Trophoblast cell (in vitro differentiated cells and primary cell): Measurements from ENCODE around the gene SNX21.
"Not testable (repeated sequence)": the region's sequence is repeated elsewhere in the genome, so short reads cannot be mapped to it uniquely, and the experiment has no call there.

ENCODE experiments used
- DNase-seq, 2 donors: peaks; one replicate each; pipeline ENCODE4 v3.0.0-alpha.2; 2016
- H2AFZ ChIP-seq: 2 replicates; pipeline ENCODE4 v1.6.1; 2013; ENCODE audit warnings: low read length, moderate library complexity, mild to moderate bottlenecking; ENCODE audit not compliant: insufficient read depth, poor library complexity
- H2AK5ac ChIP-seq: 2 replicates; pipeline ENCODE4 v1.6.1; 2013; ENCODE audit warnings: mild to moderate bottlenecking, low read length
- H2BK120ac ChIP-seq: 2 replicates; pipeline ENCODE4 v1.6.1; 2013; ENCODE audit warnings: low read length, mild to moderate bottlenecking, moderate library complexity; ENCODE audit not compliant: insufficient read depth, poor library complexity
- H2BK12ac ChIP-seq: 2 replicates; pipeline ENCODE4 v1.6.1; 2013; ENCODE audit warnings: mild to moderate bottlenecking, low read length, moderate library complexity
- H2BK5ac ChIP-seq: 2 replicates; pipeline ENCODE4 v1.6.1; 2013; ENCODE audit warnings: low read length, low read depth, moderate library complexity, mild to moderate bottlenecking; ENCODE audit not compliant: poor library complexity
- H3K14ac ChIP-seq: 2 replicates; pipeline ENCODE4 v1.6.1; 2013; ENCODE audit warnings: mild to moderate bottlenecking, low read length
- H3K18ac ChIP-seq: 2 replicates; pipeline ENCODE4 v1.6.1; 2013; ENCODE audit warnings: mild to moderate bottlenecking, low read length
- H3K23ac ChIP-seq: 2 replicates; pipeline ENCODE4 v1.6.1; 2013; ENCODE audit warnings: low read length
- H3K27ac ChIP-seq: 2 replicates; pipeline ENCODE4 v1.5.1; 2013; ENCODE audit warnings: low read depth, mild to moderate bottlenecking, inconsistent platforms, low read length, moderate library complexity
- H3K27me3 ChIP-seq: 2 replicates; pipeline ENCODE4 v1.6.1; 2013; ENCODE audit warnings: inconsistent platforms, mild to moderate bottlenecking, low read length, moderate library complexity; ENCODE audit not compliant: insufficient read depth
- H3K36me3 ChIP-seq, 2 experiments: 1 replicate in 1 of 2; 2 replicates in 1 of 2; pipeline ENCODE4 v1.6.1; 2013; ENCODE audit warnings: low read length in 2 of 2, mild to moderate bottlenecking in 2 of 2, moderate library complexity in 1 of 2; ENCODE audit not compliant: insufficient read depth in 2 of 2, control insufficient read depth in 1 of 2
- H3K4ac ChIP-seq: 2 replicates; pipeline ENCODE4 v1.6.1; 2013; ENCODE audit warnings: low read depth, mild to moderate bottlenecking, low read length, moderate library complexity
- H3K4me1 ChIP-seq, 2 experiments: 1 replicate in 1 of 2; 2 replicates in 1 of 2; pipeline ENCODE4 v1.6.1; 2013; ENCODE audit warnings: low read length in 2 of 2, mild to moderate bottlenecking in 2 of 2, moderate library complexity in 1 of 2; ENCODE audit not compliant: insufficient read depth in 2 of 2, control insufficient read depth in 1 of 2
- H3K4me2 ChIP-seq: 2 replicates; pipeline ENCODE4 v1.6.1; 2013; ENCODE audit warnings: inconsistent platforms, mild to moderate bottlenecking, low read length, moderate library complexity
- H3K4me3 ChIP-seq: 2 replicates; pipeline ENCODE4 v1.5.1; 2013; ENCODE audit warnings: mild to moderate bottlenecking, low read depth, low read length, inconsistent platforms
- H3K79me1 ChIP-seq: one replicate; pipeline ENCODE4 v1.6.1; 2013; ENCODE audit warnings: low read length
- H3K79me2 ChIP-seq: 2 replicates; pipeline ENCODE4 v1.6.1; 2013; ENCODE audit warnings: low read length, mild to moderate bottlenecking; ENCODE audit not compliant: control insufficient read depth, insufficient read depth, poor library complexity
- H3K9ac ChIP-seq: 2 replicates; pipeline ENCODE4 v1.6.1; 2013; ENCODE audit warnings: mild to moderate bottlenecking, low read length
- H3K9me3 ChIP-seq: 2 replicates; pipeline ENCODE4 v1.6.1; 2013; ENCODE audit warnings: low read depth, mild to moderate bottlenecking, control low read depth, inconsistent platforms, low read length; ENCODE audit not compliant: insufficient read depth
- H4K12ac ChIP-seq: 2 replicates; pipeline ENCODE4 v1.6.1; 2013; ENCODE audit warnings: low read depth, mild to moderate bottlenecking, low read length, moderate library complexity
- H4K8ac ChIP-seq: 2 replicates; pipeline ENCODE4 v1.6.1; 2013; ENCODE audit warnings: low read depth, mild to moderate bottlenecking, low read length, moderate library complexity
- H4K91ac ChIP-seq: one replicate; pipeline ENCODE4 v1.6.1; 2013; ENCODE audit warnings: low read depth, mild to moderate bottlenecking, low read length, moderate library complexity
- WGBS: extraction: QIAGEN DNeasy Blood & Tissue Kit; methylation state at CpG from one replicate; pipeline ENCODE4 v1.1.7; 2013; ENCODE audit warnings: missing lambda C conversion rate; ENCODE audit not compliant: insufficient read length, insufficient coverage; ENCODE audit errors: extremely low coverage; 5-methylcytosine and 5-hydroxymethylcytosine counted together

The SNX21 gene

GRCh38 chr20:45797510-45797909 is 36.1 kb upstream of the SNX21 start:
- not testable (repeated sequence) for DNase-seq, H3K4me2 ChIP-seq, H4K12ac ChIP-seq, H2AFZ ChIP-seq, H2AK5ac ChIP-seq, H2BK120ac ChIP-seq, H3K18ac ChIP-seq, H3K9me3 ChIP-seq, H4K8ac ChIP-seq, H3K4me1 ChIP-seq, H3K79me1 ChIP-seq, H3K27me3 ChIP-seq, H3K79me2 ChIP-seq, H3K4ac ChIP-seq, H4K91ac ChIP-seq, H2BK5ac ChIP-seq, H3K23ac ChIP-seq, H3K14ac ChIP-seq, H3K9ac ChIP-seq, H3K27ac ChIP-seq, H3K4me3 ChIP-seq, H2BK12ac ChIP-seq
- H3K36me3 ChIP-seq: peaks cover 23 to 40% of the 10 kb centered on the region in 2 experiments
- WGBS: no CpG with 5 or more reads among the region's 1 CpG

DNA sequence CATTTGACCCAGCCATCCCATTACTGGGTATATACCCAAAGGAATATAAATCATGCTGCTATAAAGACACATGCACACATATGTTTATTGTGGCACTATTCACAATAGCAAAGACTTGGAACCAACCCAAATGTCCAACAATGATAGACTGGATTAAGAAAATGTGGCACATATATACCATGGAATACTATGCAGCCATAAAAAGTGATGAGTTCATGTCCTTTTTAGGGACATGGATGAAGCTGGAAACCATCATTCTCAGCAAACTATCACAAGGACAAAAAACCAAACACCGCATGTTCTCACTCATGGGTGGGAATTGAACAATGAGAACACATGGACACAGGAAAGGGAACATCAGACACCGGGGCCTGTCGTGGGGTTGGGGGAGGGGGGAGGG is 35.6 kb upstream of the SNX21 start:
- not testable (repeated sequence) for H4K8ac ChIP-seq, H3K9ac ChIP-seq
- no CpG with 5 or more reads among the region's 3 CpGs for WGBS

DNA sequence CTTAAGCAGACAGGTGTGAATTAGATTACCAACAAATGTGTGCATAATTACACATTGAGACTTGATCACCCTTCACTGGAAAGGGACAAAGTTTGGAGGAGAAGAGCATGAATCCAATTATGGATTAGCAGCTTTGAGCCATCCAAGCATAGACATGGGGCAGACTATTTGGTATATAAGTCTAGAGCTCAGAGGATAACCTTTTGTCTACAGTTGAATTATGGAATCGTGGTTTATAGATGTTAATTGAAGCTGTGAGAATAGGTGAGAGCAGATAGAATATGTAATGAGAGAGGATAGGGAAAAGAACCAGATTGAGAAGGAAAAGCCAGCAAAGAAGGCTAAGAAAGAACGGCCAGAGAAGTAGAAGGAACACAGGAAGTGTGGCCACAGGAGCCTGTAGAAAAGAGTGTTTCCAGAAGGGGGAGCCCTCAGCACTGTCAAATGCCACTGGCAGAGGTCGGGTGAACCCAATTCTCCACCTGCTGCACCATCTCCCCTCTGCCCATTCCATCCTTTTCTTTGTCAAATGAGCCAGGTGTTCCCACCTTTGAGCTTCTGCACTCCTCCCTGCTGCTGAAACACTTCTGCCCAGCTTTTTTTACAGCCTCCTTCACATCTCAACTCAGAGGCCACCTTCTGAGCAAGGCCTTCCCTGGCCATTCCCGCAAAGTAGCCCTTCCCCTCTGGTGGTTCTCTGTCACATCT is 34.5 kb upstream of the SNX21 start:
- no CpG with 5 or more reads among the region's 4 CpGs for WGBS
- no peaks in the 10 kb centered on the region for H3K79me2 ChIP-seq
- H4K91ac ChIP-seq: no peak overlapping the region
- H2BK120ac ChIP-seq: no peak overlapping the region
- H3K27ac ChIP-seq: no peak overlapping the region
- no peak overlapping the region for H3K18ac ChIP-seq
- no peaks in the 10 kb centered on the region for H3K79me1 ChIP-seq
- H3K4me3 ChIP-seq: no peak overlapping the region
- no peak overlapping the region for H2AFZ ChIP-seq
- no peak overlapping the region for H3K4me2 ChIP-seq
- no peak overlapping the region for H3K14ac ChIP-seq
- no peak overlapping the region for H3K4ac ChIP-seq
- H3K27me3 ChIP-seq: no peaks in the 10 kb centered on the region
- no peak overlapping the region for H3K23ac ChIP-seq
- H3K4me1 ChIP-seq: no peaks in the 10 kb centered on the region
- peak; percentile 55 to 77 for DNase-seq
- peaks cover 2% of the 10 kb centered on the region for H3K9me3 ChIP-seq
- H2BK5ac ChIP-seq: no peak overlapping the region
- H3K9ac ChIP-seq: no peak overlapping the region
- H4K12ac ChIP-seq: no peak overlapping the region
- H2AK5ac ChIP-seq: no peak overlapping the region
- H3K36me3 ChIP-seq: peaks cover 27 to 47% of the 10 kb centered on the region in 2 experiments
- H4K8ac ChIP-seq: no peak overlapping the region
- no peak overlapping the region for H2BK12ac ChIP-seq

More for the DNA sequence above, 35.6 kb upstream of the SNX21 start:
- H3K4me3 ChIP-seq, H2BK12ac ChIP-seq, H2AFZ ChIP-seq, H3K18ac ChIP-seq, H3K79me1 ChIP-seq, H3K79me2 ChIP-seq, H2BK120ac ChIP-seq, H3K27me3 ChIP-seq, H4K91ac ChIP-seq, H3K23ac ChIP-seq, H3K9me3 ChIP-seq, H3K4me1 ChIP-seq, H3K4me2 ChIP-seq, H4K12ac ChIP-seq, H3K4ac ChIP-seq, H3K27ac ChIP-seq, DNase-seq, H2BK5ac ChIP-seq, H3K14ac ChIP-seq, H2AK5ac ChIP-seq: not testable (repeated sequence)
- H3K36me3 ChIP-seq: peaks cover 23 to 44% of the 10 kb centered on the region in 2 experiments

- Histone ChIP-seq H2AFZ (no peak overlapping the region), H4K12ac (no peak overlapping the region), H4K8ac (no peak overlapping the region), H3K79me1 (no peaks in the 10 kb centered on the region), H3K36me3 (peaks cover 24 to 53% of the 10 kb centered on the region in 2 experiments), H2BK5ac (no peak overlapping the region), H2BK120ac (no peak overlapping the region), H3K4ac (no peak overlapping the region), H2AK5ac (no peak overlapping the region), H3K27me3 (no peaks in the 10 kb centered on the region), H3K79me2 (no peaks in the 10 kb centered on the region), H3K27ac (no peak overlapping the region), H3K9me3 (peaks cover 2% of the 10 kb centered on the region), H2BK12ac (no peak overlapping the region), H3K4me3 (no peak overlapping the region), H3K4me2 (no peak overlapping the region), H3K23ac (no peak overlapping the region), H4K91ac (no peak overlapping the region), H3K9ac (no peak overlapping the region), H3K18ac (no peak overlapping the region), H3K4me1 (no peaks in the 10 kb centered on the region), H3K14ac (no peak overlapping the region)
- no CpG with 5 or more reads among the region's 7 CpGs for WGBS
- no peak for DNase-seq
These were observed 31.7 kb upstream of the SNX21 start for GRCh38 chr20:45801851-45802250.
